Fibroblast of lung (primary cell): ENCODE results near the gene CPM. TPM values are rescaled to one million over a fixed set of nuclear protein-coding genes. Genes with fewer than 3 reads are reported as not detected.

Source experiments
- DNase-seq, 2 donors: peaks; one replicate each; pipeline versions ENCODE4 v3.0.0 to v3.0.0-alpha.2; 2010; ENCODE audit warnings: low read depth in 2 of 2
- H2AFZ ChIP-seq: 2 replicates; pipeline ENCODE4 v1.5.1; 2012; ENCODE audit warnings: low read length, control low read depth, inconsistent platforms
- H3K27ac ChIP-seq: 2 replicates; pipeline ENCODE4 v1.5.1; 2011; ENCODE audit warnings: low read length, control low read depth; ENCODE audit not compliant: insufficient read depth
- H3K27me3 ChIP-seq: 2 replicates; pipeline ENCODE4 v1.5.1; 2011; ENCODE audit warnings: mild to moderate bottlenecking, low read length; ENCODE audit not compliant: control insufficient read depth, insufficient read depth
- H3K36me3 ChIP-seq: 2 replicates; pipeline ENCODE4 v1.5.1; 2011; ENCODE audit warnings: low read length; ENCODE audit not compliant: control insufficient read depth, insufficient read depth
- H3K4me1 ChIP-seq: 2 replicates; pipeline ENCODE4 v1.5.1; 2011; ENCODE audit warnings: low read length; ENCODE audit not compliant: control insufficient read depth, insufficient read depth; ENCODE audit errors: extremely low read depth
- H3K4me2 ChIP-seq: 2 replicates; pipeline ENCODE4 v1.5.1; 2011; ENCODE audit warnings: low read length, control low read depth; ENCODE audit not compliant: insufficient read depth; ENCODE audit errors: extremely low read depth
- H3K4me3 ChIP-seq, 4 experiments: fragments of 200-600 bp in 1 of 4; sonication (generic) in 1 of 4; replicated peaks in 1 of 4; 2 replicates each; pipeline ENCODE4 v1.5.1; 2011 to 2016; ENCODE audit warnings: low read length in 4 of 4, low read depth in 3 of 4, mild to moderate bottlenecking in 3 of 4, control low read depth in 2 of 4, inconsistent platforms in 1 of 4, mixed read lengths in 1 of 4; ENCODE audit not compliant: insufficient read depth in 1 of 4; ENCODE audit errors: control extremely low read depth in 1 of 4
- H3K79me2 ChIP-seq: 2 replicates; pipeline ENCODE4 v1.5.1; 2012; ENCODE audit warnings: mild to moderate bottlenecking, low read length, inconsistent platforms; ENCODE audit not compliant: control insufficient read depth, insufficient read depth
- H3K9ac ChIP-seq: 2 replicates; pipeline ENCODE4 v1.5.1; 2011; ENCODE audit warnings: mild to moderate bottlenecking, low read length, control low read depth; ENCODE audit not compliant: insufficient read depth
- H3K9me3 ChIP-seq: 2 replicates; pipeline ENCODE4 v1.5.1; 2012; ENCODE audit warnings: low read depth, low read length; ENCODE audit not compliant: control insufficient read depth, insufficient read depth
- H4K20me1 ChIP-seq: 2 replicates; pipeline ENCODE4 v1.5.1; 2011; ENCODE audit warnings: low read length; ENCODE audit not compliant: control insufficient read depth, insufficient read depth; ENCODE audit errors: extremely low read depth
- CTCF ChIP-seq, 2 donors: IDR thresholded peaks in 1 of 2; conservative IDR thresholded peaks in 1 of 2; 1 replicate in 1 of 2; 2 replicates in 1 of 2; pipeline ENCODE4 v1.5.1; 2011 to 2012; ENCODE audit warnings: low read length in 2 of 2, control low read depth in 1 of 2, inconsistent platforms in 1 of 2, low read depth in 1 of 2, mild to moderate bottlenecking in 1 of 2
- EZH2 ChIP-seq: IDR thresholded peaks from 2 replicates; pipeline ENCODE4 v1.5.1; 2012; ENCODE audit warnings: low read length, control low read depth, mild to moderate bottlenecking; ENCODE audit errors: missing control alignments
- polyA plus RNA-seq, 2 donors: library from polyadenylated mRNA; depleted of rRNA in 1 of 2; stranded (reverse) in 1 of 2; unstranded in 1 of 2; fragments of >200 nt; gene quantifications; 2 replicates each; pipeline ENCODE4 v1.2.1, GENCODE V29; 2011 to 2012; ENCODE audit warnings: missing spikeins in 1 of 2
- total RNA-seq: library from RNA; depleted of rRNA; stranded (reverse); fragments of >200 nt; gene quantifications from 2 replicates; pipeline ENCODE4 v1.2.1, GENCODE V29; 2014

Gene CPM
- total and polyA plus RNA-seq, 2 donors (not counting 1 experiment from before 2014, with no cell fraction given): 5.3 to 23.5 TPM

GRCh38 chr12:68839183-68840147 is 93.5 kb downstream of the CPM start:
- no peak overlapping the region for H3K27ac ChIP-seq
- no peaks in the 10 kb centered on the region for H3K9me3 ChIP-seq
- no peaks in the 10 kb centered on the region for H3K4me1 ChIP-seq
- H2AFZ ChIP-seq: no peak overlapping the region
- H3K9ac ChIP-seq: no peak overlapping the region
- no peaks in the 10 kb centered on the region for H3K27me3 ChIP-seq
- no peak overlapping the region for H3K4me3 ChIP-seq
- H3K36me3 ChIP-seq: peaks cover 25% of the 10 kb centered on the region
- H3K79me2 ChIP-seq: peaks cover 2% of the 10 kb centered on the region
- no peaks in the 10 kb centered on the region for H4K20me1 ChIP-seq
- no peak overlapping the region for H3K4me2 ChIP-seq
- DNase-seq: no peak
- TF ChIP-seq EZH2 (no peak), CTCF (conservative IDR thresholded peaks at IDR 0.05 in 1 of 2, IDR thresholded peaks at IDR 0.05 in 1 of 2; ENCODE audit: low read depth in 1 of 2, low read length in 2 of 2) (no peak)

- TF ChIP-seq CTCF (conservative IDR thresholded peaks at IDR 0.05 in 1 of 2, IDR thresholded peaks at IDR 0.05 in 1 of 2; ENCODE audit: low read depth in 1 of 2, low read length in 2 of 2): no peak
- no peak for TF ChIP-seq EZH2
- Histone ChIP-seq H3K9me3 (no peaks in the 10 kb centered on the region), H3K9ac (no peak overlapping the region), H3K27ac (no peak overlapping the region), H3K4me3 (no peak overlapping the region), H3K79me2 (peaks cover 2% of the 10 kb centered on the region), H2AFZ (no peak overlapping the region), H3K27me3 (no peaks in the 10 kb centered on the region), H4K20me1 (no peaks in the 10 kb centered on the region), H3K4me1 (no peaks in the 10 kb centered on the region), H3K4me2 (no peak overlapping the region), H3K36me3 (peaks cover 23% of the 10 kb centered on the region)
- DNase-seq: no peak
Measured at GRCh38 chr12:68838046-68838886, 94.7 kb downstream of the CPM start.

DNA sequence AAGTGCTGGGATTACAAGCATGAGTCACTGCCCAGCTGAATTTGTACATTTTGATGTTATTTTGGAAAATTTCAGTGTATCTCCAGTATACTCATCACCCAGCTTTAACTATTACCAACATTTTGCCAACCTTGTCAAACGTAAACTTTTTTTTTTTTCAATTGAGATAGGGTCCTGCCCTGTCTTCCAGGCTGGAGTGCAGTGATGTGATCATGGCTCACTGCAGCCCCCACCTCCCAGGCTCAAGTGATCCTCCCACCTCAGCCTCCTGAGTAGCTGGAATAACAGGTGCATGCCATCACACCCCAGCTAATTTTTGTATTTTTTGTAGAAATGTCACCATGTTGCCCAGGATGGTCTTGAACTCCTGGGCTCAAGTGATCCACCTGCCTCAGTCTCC is 95.8 kb downstream of the CPM start:
- H3K36me3 ChIP-seq: peaks cover 23% of the 10 kb centered on the region
- no peaks in the 10 kb centered on the region for H4K20me1 ChIP-seq

More for the DNA sequence above, 95.8 kb downstream of the CPM start:
- H3K4me3 ChIP-seq: no peak overlapping the region
- TF ChIP-seq CTCF (conservative IDR thresholded peaks at IDR 0.05 in 1 of 2, IDR thresholded peaks at IDR 0.05 in 1 of 2; ENCODE audit: low read depth in 1 of 2, low read length in 2 of 2): no peak
- no peak for TF ChIP-seq EZH2
- H3K9me3 ChIP-seq: no peaks in the 10 kb centered on the region
- no peak overlapping the region for H3K27ac ChIP-seq
- H3K4me2 ChIP-seq: no peak overlapping the region
- DNase-seq: no peak
- H3K79me2 ChIP-seq: peaks cover 2% of the 10 kb centered on the region
- no peaks in the 10 kb centered on the region for H3K4me1 ChIP-seq
- H3K27me3 ChIP-seq: no peaks in the 10 kb centered on the region
- H2AFZ ChIP-seq: no peak overlapping the region
- no peak overlapping the region for H3K9ac ChIP-seq
